H1 (cell line): ENCODE measurements around the gene SIT1. TPM values are rescaled to one million over a fixed set of nuclear protein-coding genes. Genes with fewer than 3 reads are reported as not detected.

Experiments
- CTCF ChIA-PET: fragments of 300-600 bp; sonication (Branson Sonifier 250); formaldehyde crosslinking; loops from one replicate; lab custom pipeline; 2021; ENCODE audit not compliant: partially characterized antibody; lab: Charles Lee
- POLR2A ChIA-PET: fragments of 300-600 bp; sonication (Branson Sonifier 250); formaldehyde crosslinking; loops from one replicate; lab custom pipeline; 2021; ENCODE audit warnings: inconsistent platforms; ENCODE audit not compliant: partially characterized antibody; lab: Charles Lee
- DNase-seq, 2 experiments: peaks; one replicate each; pipeline versions ENCODE4 v3.0.0 to v3.0.0-alpha.2; 2010 to 2022; ENCODE audit warnings: low spot score in 2 of 2, low read depth in 1 of 2, mixed read lengths in 1 of 2
- FAIRE-seq: peaks from 2 replicates; lab custom pipeline; 2011; peaks lifted over from hg19 to GRCh38; lab: Jason Lieb, UNC
- H2AFZ ChIP-seq: 2 replicates; pipeline ENCODE4 v1.8.1; 2012; ENCODE audit warnings: low read length, inconsistent platforms
- H2AK5ac ChIP-seq: 2 replicates; pipeline ENCODE4 v1.6.1; 2013; ENCODE audit warnings: low read depth, low read length
- H2BK120ac ChIP-seq: replicated peaks from 2 replicates; pipeline ENCODE3; 2013; ENCODE audit warnings: low read depth, low read length, inconsistent platforms
- H2BK12ac ChIP-seq: 2 replicates; pipeline ENCODE4 v1.6.1; 2013; ENCODE audit warnings: low read depth, low read length
- H2BK15ac ChIP-seq: 2 replicates; pipeline ENCODE4 v1.6.1; 2013; ENCODE audit warnings: low read length
- H2BK20ac ChIP-seq: 2 replicates; pipeline ENCODE4 v1.6.1; 2013; ENCODE audit warnings: low read length
- H2BK5ac ChIP-seq: 2 replicates; pipeline ENCODE4 v1.6.1; 2013; ENCODE audit warnings: low read depth, low read length
- H3K14ac ChIP-seq: 2 replicates; pipeline ENCODE4 v1.6.1; 2013; ENCODE audit warnings: inconsistent platforms; ENCODE audit not compliant: insufficient read length
- H3K18ac ChIP-seq: 2 replicates; pipeline ENCODE4 v1.6.1; 2013; ENCODE audit warnings: low read length; ENCODE audit errors: extremely low read depth
- H3K23ac ChIP-seq: 2 replicates; pipeline ENCODE4 v1.6.1; 2013; ENCODE audit warnings: inconsistent platforms; ENCODE audit not compliant: insufficient read length
- H3K23me2 ChIP-seq: 2 replicates; pipeline ENCODE4 v1.6.1; 2013; ENCODE audit warnings: low read depth, low read length
- H3K27ac ChIP-seq: 2 replicates; pipeline ENCODE4 v1.6.1; 2011; ENCODE audit warnings: low read depth, low read length, inconsistent platforms
- H3K27me3 ChIP-seq, 4 experiments: replicated peaks in 1 of 4; 1 replicate in 1 of 4; 2 replicates in 3 of 4; pipeline versions ENCODE4 v1.6.1 to v1.8.1; 2011 to 2013; ENCODE audit warnings: low read length in 3 of 4, mild to moderate bottlenecking in 3 of 4, inconsistent platforms in 2 of 4, mixed read lengths in 2 of 4, moderate library complexity in 1 of 4; ENCODE audit not compliant: control insufficient read depth in 3 of 4, insufficient read depth in 3 of 4; ENCODE audit errors: extremely low read depth in 1 of 4
- H3K36me3 ChIP-seq, 4 experiments: 2 replicates each; pipeline versions ENCODE4 v1.6.1 to v1.8.1; 2011 to 2013; ENCODE audit warnings: mild to moderate bottlenecking in 4 of 4, low read length in 3 of 4, moderate library complexity in 2 of 4, control low read depth in 1 of 4, inconsistent platforms in 1 of 4; ENCODE audit not compliant: insufficient read depth in 4 of 4, control insufficient read depth in 2 of 4
- H3K4ac ChIP-seq: replicated peaks from 2 replicates; pipeline ENCODE3; 2013; ENCODE audit warnings: low read length, low read depth, mixed read lengths, inconsistent platforms; ENCODE audit not compliant: insufficient read length
- H3K4me1 ChIP-seq, 4 experiments: replicated peaks in 1 of 4; 1 replicate in 1 of 4; 2 replicates in 3 of 4; pipeline versions ENCODE4 v1.6.1 to v1.8.1; 2011 to 2013; ENCODE audit warnings: low read length in 3 of 4, inconsistent platforms in 2 of 4, mixed read lengths in 1 of 4; ENCODE audit not compliant: insufficient read depth in 4 of 4, control insufficient read depth in 3 of 4
- H3K4me2 ChIP-seq, 2 experiments: 2 replicates each; pipeline versions ENCODE4 v1.6.1 to v1.8.1; 2011 to 2013; ENCODE audit warnings: low read depth in 2 of 2, low read length in 2 of 2, control low read depth in 1 of 2, inconsistent platforms in 1 of 2, mild to moderate bottlenecking in 1 of 2; ENCODE audit not compliant: insufficient read depth in 1 of 2
- H3K4me3 ChIP-seq, 4 experiments: fragments of 200-600, 300-600 bp in 1 of 4; sonication (generic), shearing (Covaris generic), sonication (Bioruptor Twin) in 1 of 4; 2 replicates each; pipeline versions ENCODE4 v1.5.1 to v1.8.1; 2011 to 2016; ENCODE audit warnings: low read length in 4 of 4, low read depth in 3 of 4, control low read depth in 2 of 4, inconsistent platforms in 2 of 4, mild to moderate bottlenecking in 2 of 4, mixed read lengths in 1 of 4, moderate library complexity in 1 of 4; ENCODE audit not compliant: insufficient read depth in 2 of 4; ENCODE audit errors: extremely low read depth in 1 of 4
- H3K56ac ChIP-seq: replicated peaks from 2 replicates; pipeline ENCODE3; 2013; ENCODE audit warnings: low read depth, mild to moderate bottlenecking, mixed read lengths, low read length, inconsistent platforms; ENCODE audit not compliant: insufficient read length
- H3K79me1 ChIP-seq: 2 replicates; pipeline ENCODE4 v1.6.1; 2013; ENCODE audit warnings: low read depth, low read length, control low read depth
- H3K79me2 ChIP-seq, 2 experiments: 2 replicates each; pipeline versions ENCODE4 v1.6.1 to v1.8.1; 2012 to 2013; ENCODE audit warnings: low read length in 2 of 2, mild to moderate bottlenecking in 2 of 2, inconsistent platforms in 1 of 2; ENCODE audit not compliant: insufficient read depth in 2 of 2, control insufficient read depth in 1 of 2
- H3K9ac ChIP-seq, 4 experiments: replicated peaks in 1 of 4; 1 replicate in 1 of 4; 2 replicates in 3 of 4; pipeline versions ENCODE4 v1.6.1 to v1.8.1; 2011 to 2013; ENCODE audit warnings: low read depth in 3 of 4, low read length in 3 of 4, control low read depth in 2 of 4, mild to moderate bottlenecking in 2 of 4, moderate library complexity in 2 of 4, inconsistent platforms in 1 of 4; ENCODE audit errors: extremely low read depth in 1 of 4
- H3K9me3 ChIP-seq, 2 experiments: 2 replicates each; pipeline versions ENCODE4 v1.6.1 to v1.8.1; 2012 to 2013; ENCODE audit warnings: mild to moderate bottlenecking in 2 of 2, moderate library complexity in 2 of 2, control low read depth in 1 of 2, inconsistent platforms in 1 of 2, low read depth in 1 of 2, low read length in 1 of 2, mixed read lengths in 1 of 2; ENCODE audit not compliant: insufficient read depth in 2 of 2
- H4K20me1 ChIP-seq, 2 experiments: replicated peaks in 1 of 2; 2 replicates each; pipeline versions ENCODE3 to v1.8.1; 2011 to 2013; ENCODE audit warnings: inconsistent platforms in 2 of 2, low read length in 2 of 2, mild to moderate bottlenecking in 1 of 2; ENCODE audit not compliant: insufficient read depth in 2 of 2, control insufficient read depth in 1 of 2
- H4K5ac ChIP-seq: 2 replicates; pipeline ENCODE4 v1.6.1; 2013; ENCODE audit warnings: low read length, low read depth, mixed read lengths, inconsistent platforms; ENCODE audit not compliant: insufficient read length
- H4K8ac ChIP-seq: 2 replicates; pipeline ENCODE4 v1.8.0; 2013; ENCODE audit warnings: mild to moderate bottlenecking, moderate library complexity, low read length, inconsistent platforms; ENCODE audit not compliant: insufficient read depth; ENCODE audit errors: extremely low read depth
- H4K91ac ChIP-seq: replicated peaks from 2 replicates; pipeline ENCODE3; 2013; ENCODE audit warnings: low read length, mixed read lengths, inconsistent platforms; ENCODE audit not compliant: insufficient read length
- TAF7 ChIP-seq: optimal IDR thresholded peaks from 2 replicates; pipeline ENCODE3; 2011; ENCODE audit warnings: low read depth, mild to moderate bottlenecking, inconsistent platforms, low read length, moderate library complexity, borderline replicate concordance
- WGBS, 2 experiments: shearing (Covaris generic) in 1 of 2; methylation state at CpG; one replicate each; pipeline versions ENCODE4 v1.1.6 to v1.1.7; 2013 to 2015; ENCODE audit warnings: low lambda C conversion rate in 2 of 2, mixed read lengths in 2 of 2, inconsistent platforms in 1 of 2, low coverage in 1 of 2, missing lambda C conversion rate in 1 of 2; ENCODE audit not compliant: insufficient replicate concordance in 2 of 2, insufficient coverage in 1 of 2, insufficient read length in 1 of 2; ENCODE audit errors: extremely low coverage in 1 of 2, missing lambda C conversion rate in 1 of 2; 5-methylcytosine and 5-hydroxymethylcytosine counted together
- polyA plus RNA-seq, 7 experiments: library from polyadenylated mRNA; depleted of rRNA in 3 of 7; stranded (reverse) in 5 of 7; unstranded in 2 of 7; fragments of >200 nt in 5 of 7; fragments of 200-250 nt in 2 of 7; gene quantifications; 1 replicate in 5 of 7; 2 replicates in 1 of 7; 4 replicates in 1 of 7; pipeline versions ENCODE4 v1.2.1 to v1.2.3, GENCODE V29; 2011 to 2013; ENCODE audit warnings: missing spikeins in 2 of 7, mixed read lengths in 2 of 7
- total RNA-seq: library from RNA; stranded (reverse); fragmentation: NEBNext Ultra II Directional; extraction: Animal tissue kit (Norgen Biotek cat#: 25700); gene quantifications from 2 replicates; pipeline ENCODE4 v1.2.1, GENCODE V29; 2021

SIT1 gene
- total and polyA plus RNA-seq, 2 of the 8 experiments (the other 6 are each of a cell fraction or from before 2014, with no cell fraction given) = 8.2 to 12.8 TPM

DNA sequence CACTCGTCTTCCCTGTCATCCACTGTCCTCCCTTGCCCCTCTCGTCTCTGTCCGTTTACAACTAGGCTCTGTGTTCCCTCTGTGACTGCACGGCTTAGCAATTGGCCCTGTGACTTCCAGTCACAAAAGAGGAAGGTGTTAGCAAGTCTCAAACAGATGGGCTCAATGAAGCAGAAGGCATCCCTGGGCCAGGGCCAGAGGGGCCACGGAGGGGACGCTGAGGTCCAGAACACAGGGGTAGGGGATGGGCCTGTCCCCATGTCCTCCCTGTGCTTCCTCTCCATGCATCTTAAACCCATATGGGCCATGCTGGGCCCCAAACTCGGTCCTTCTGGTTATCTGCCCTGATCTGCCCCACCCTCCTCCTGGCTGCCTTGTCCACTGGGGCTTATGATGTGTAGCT is 32.4 kb downstream of the SIT1 start, which contains the start of gene CD72:
Gene CD72 (minus strand): TSS at position 89 of the 403 bp plus-strand sequence. CDS start 110 bp downstream, outside the sequence.
- POLR2A ChIA-PET = interaction anchor here (0.9 to 1.1 kb wide), 2 partner anchors 30 to 33 kb away, joined by 3 read pairs; partner anchors contain the start of gene SIT1
- no peaks in the 10 kb centered on the region for H3K36me3 ChIP-seq
- no peaks in the 10 kb centered on the region for H3K79me1 ChIP-seq
- no peak within 1 kb of the TSS for H2AK5ac ChIP-seq
- peaks cover 0 to 9% (median 5%) of the 10 kb centered on the region in 4 experiments; a peak in 4 of 7 replicates for H3K4me1 ChIP-seq
- H3K4me2 ChIP-seq = peak within 1 kb of the TSS; percentile 74 to 77
- peaks cover 9% of the 10 kb centered on the region for H3K23me2 ChIP-seq
- H3K56ac ChIP-seq = peak within 1 kb of the TSS; percentile 32
- FAIRE-seq (no peak), DNase-seq (no peak)
- peak within 1 kb of the TSS; percentile 54 for H2BK12ac ChIP-seq
- H3K4ac ChIP-seq = no peak within 1 kb of the TSS
- peaks cover 0 to 18% (median 14%) of the 10 kb centered on the region in 4 experiments; a peak in 4 of 7 replicates for H3K27me3 ChIP-seq
- no peak within 1 kb of the TSS for H4K5ac ChIP-seq
- peak within 1 kb of the TSS; percentile 94; the same call in 1 of the 2 replicates for H4K8ac ChIP-seq
- H2BK15ac ChIP-seq = no peak within 1 kb of the TSS
- H3K27ac ChIP-seq = no peak within 1 kb of the TSS
- peak within 1 kb of the TSS; percentile 99 for H2AFZ ChIP-seq
- no peaks in the 10 kb centered on the region for H4K20me1 ChIP-seq
- WGBS, 2 experiments = 85% methylated on average over 7 of the region's 7 CpGs; no CpG with 5 or more reads in 1 of the 2 experiments
- no peak for TF ChIP-seq TAF7
- peak within 1 kb of the TSS; percentile 61; the same call in 1 of the 2 replicates for H3K18ac ChIP-seq
- no peak within 1 kb of the TSS for H2BK120ac ChIP-seq
- H3K4me3 ChIP-seq = peak within 1 kb of the TSS; percentile 44 to 69 (median 50)
- peak within 1 kb of the TSS in 2 of 4 experiments; percentile 3 to 44; a peak in 4 of 7 replicates for H3K9ac ChIP-seq
- no peak within 1 kb of the TSS for H2BK20ac ChIP-seq
- H4K91ac ChIP-seq = peak within 1 kb of the TSS; percentile 66
- CTCF ChIA-PET = interaction anchor here (0.8 to 5.2 kb wide), 5 partner anchors 14 to 137 kb away, joined by 3 to 31 read pairs (median 5); partner anchors contain the start of genes ARHGEF39, SIT1 and TESK1
- H3K79me2 ChIP-seq = no peaks in the 10 kb centered on the region
- H3K14ac ChIP-seq = no peak within 1 kb of the TSS
- peak within 1 kb of the TSS; percentile 18; the same call in 1 of the 2 replicates for H2BK5ac ChIP-seq
- H3K9me3 ChIP-seq = no peaks in the 10 kb centered on the region
- no peak within 1 kb of the TSS for H3K23ac ChIP-seq
